ENCODE measurements around the gene CA5A. TPM values are rescaled to one million over a fixed set of nuclear protein-coding genes. Genes with fewer than 3 reads are reported as not detected.
A peak's percentile ranks its signal among the peaks of the same experiment; 100 is the strongest.

Gene CA5A
- total and polyA plus RNA-seq, 2 of the 13 experiments (the other 11 are each of a cell fraction or from before 2014, with no cell fraction given) = 66.8 to 106 TPM

DNA sequence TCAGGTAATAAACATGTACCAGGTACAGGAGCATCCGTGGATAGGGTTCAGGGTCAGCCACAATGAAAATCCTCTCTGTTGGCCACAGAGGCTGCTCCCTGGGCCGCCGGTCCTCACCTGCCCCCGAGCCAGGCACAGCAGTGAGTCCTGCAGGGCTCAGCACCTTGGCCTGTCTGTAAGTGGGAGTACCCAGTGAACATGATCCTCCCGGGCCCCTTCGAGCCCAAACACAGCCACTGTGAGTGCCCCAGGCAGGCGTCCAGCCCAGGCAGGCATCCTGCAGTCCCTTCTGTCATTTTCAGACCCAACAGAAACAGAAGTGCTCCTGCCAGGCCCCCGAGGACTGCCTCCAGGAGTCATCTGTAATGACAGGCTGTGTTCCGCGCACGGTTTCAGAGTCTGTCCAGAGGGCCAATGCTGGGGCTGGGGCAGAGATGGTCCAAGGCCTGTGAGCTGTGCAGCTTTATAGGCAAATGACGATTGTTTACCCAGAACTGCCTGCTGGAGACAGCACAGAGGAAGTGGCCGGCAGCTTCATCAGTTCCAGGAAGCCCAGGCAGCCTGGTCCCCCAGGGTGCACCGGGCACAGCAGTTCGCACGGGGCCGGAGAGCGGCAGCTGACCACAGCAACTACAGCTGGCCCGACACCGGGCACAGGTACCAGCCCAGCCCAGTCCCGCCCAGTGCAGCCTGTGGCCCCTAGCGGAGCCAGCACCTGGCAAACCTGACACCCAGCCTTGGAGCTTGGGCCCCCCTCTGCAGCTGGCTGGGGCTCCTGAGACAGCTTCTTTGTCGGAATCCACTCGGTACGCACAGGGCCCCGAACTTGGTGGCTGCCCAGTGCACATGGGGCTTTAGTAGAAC, 80.2 kb downstream of the CA5A start (continued):
- no peak for TF ChIP-seq HNF1A (IDR thresholded peaks at IDR 0.05; ENCODE audit: low read depth)
- TF ChIP-seq HNF1A (CRISPR knock-in tag; IDR thresholded peaks at IDR 0.05; ENCODE audit: borderline replicate concordance) = no peak
- no peak for TF ChIP-seq ARHGAP35 (CRISPR knock-in tag; IDR thresholded peaks at IDR 0.05; ENCODE audit: borderline replicate concordance)
- TF ChIP-seq MTF2 (CRISPR knock-in tag; IDR thresholded peaks at IDR 0.05; ENCODE audit: borderline replicate concordance) = no peak
- 0 out of 2 replicates have a peak, but pooled peaks have one; percentile 60 for TF ChIP-seq ZNF296 (CRISPR knock-in tag; conservative IDR thresholded peaks at IDR 0.05)
- TF ChIP-seq GTF3A (CRISPR knock-in tag; conservative IDR thresholded peaks at IDR 0.05) = no peak
- TF ChIP-seq, protein P1, sequence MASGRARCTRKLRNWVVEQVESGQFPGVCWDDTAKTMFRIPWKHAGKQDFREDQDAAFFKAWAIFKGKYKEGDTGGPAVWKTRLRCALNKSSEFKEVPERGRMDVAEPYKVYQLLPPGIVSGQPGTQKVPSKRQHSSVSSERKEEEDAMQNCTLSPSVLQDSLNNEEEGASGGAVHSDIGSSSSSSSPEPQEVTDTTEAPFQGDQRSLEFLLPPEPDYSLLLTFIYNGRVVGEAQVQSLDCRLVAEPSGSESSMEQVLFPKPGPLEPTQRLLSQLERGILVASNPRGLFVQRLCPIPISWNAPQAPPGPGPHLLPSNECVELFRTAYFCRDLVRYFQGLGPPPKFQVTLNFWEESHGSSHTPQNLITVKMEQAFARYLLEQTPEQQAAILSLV (CRISPR knock-in tag; IDR thresholded peaks at IDR 0.05; ENCODE audit: borderline replicate concordance) = 0 out of 2 replicates have a peak, but pooled peaks have one; percentile 12
- TF ChIP-seq NCOA2 (CRISPR knock-in tag; IDR thresholded peaks at IDR 0.05) = peak; percentile 81
- no peak for TF ChIP-seq PRMT3 (CRISPR knock-in tag; IDR thresholded peaks at IDR 0.05; ENCODE audit: borderline replicate concordance, low read depth)
- TF ChIP-seq SOX13 (IDR thresholded peaks at IDR 0.05) = no peak
- TF ChIP-seq SOX13 (CRISPR knock-in tag; conservative IDR thresholded peaks at IDR 0.05 in 1 of 2, IDR thresholded peaks at IDR 0.05 in 1 of 2) = peak in 1 of 2 experiments; percentile 75; a peak in 2 of 4 replicates
- TF ChIP-seq ZBTB34 (CRISPR knock-in tag; IDR thresholded peaks at IDR 0.05) = no peak
- TF ChIP-seq, protein P2, sequence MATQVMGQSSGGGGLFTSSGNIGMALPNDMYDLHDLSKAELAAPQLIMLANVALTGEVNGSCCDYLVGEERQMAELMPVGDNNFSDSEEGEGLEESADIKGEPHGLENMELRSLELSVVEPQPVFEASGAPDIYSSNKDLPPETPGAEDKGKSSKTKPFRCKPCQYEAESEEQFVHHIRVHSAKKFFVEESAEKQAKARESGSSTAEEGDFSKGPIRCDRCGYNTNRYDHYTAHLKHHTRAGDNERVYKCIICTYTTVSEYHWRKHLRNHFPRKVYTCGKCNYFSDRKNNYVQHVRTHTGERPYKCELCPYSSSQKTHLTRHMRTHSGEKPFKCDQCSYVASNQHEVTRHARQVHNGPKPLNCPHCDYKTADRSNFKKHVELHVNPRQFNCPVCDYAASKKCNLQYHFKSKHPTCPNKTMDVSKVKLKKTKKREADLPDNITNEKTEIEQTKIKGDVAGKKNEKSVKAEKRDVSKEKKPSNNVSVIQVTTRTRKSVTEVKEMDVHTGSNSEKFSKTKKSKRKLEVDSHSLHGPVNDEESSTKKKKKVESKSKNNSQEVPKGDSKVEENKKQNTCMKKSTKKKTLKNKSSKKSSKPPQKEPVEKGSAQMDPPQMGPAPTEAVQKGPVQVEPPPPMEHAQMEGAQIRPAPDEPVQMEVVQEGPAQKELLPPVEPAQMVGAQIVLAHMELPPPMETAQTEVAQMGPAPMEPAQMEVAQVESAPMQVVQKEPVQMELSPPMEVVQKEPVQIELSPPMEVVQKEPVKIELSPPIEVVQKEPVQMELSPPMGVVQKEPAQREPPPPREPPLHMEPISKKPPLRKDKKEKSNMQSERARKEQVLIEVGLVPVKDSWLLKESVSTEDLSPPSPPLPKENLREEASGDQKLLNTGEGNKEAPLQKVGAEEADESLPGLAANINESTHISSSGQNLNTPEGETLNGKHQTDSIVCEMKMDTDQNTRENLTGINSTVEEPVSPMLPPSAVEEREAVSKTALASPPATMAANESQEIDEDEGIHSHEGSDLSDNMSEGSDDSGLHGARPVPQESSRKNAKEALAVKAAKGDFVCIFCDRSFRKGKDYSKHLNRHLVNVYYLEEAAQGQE (IDR thresholded peaks at IDR 0.05; ENCODE audit: borderline replicate concordance in 1 of 2, low read depth in 1 of 2, low read length in 2 of 2) = peak in 1 of 2 experiments; percentile 35; a peak in 1 of 4 replicates
- TF ChIP-seq, protein P3, sequence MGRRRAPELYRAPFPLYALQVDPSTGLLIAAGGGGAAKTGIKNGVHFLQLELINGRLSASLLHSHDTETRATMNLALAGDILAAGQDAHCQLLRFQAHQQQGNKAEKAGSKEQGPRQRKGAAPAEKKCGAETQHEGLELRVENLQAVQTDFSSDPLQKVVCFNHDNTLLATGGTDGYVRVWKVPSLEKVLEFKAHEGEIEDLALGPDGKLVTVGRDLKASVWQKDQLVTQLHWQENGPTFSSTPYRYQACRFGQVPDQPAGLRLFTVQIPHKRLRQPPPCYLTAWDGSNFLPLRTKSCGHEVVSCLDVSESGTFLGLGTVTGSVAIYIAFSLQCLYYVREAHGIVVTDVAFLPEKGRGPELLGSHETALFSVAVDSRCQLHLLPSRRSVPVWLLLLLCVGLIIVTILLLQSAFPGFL (CRISPR knock-in tag; IDR thresholded peaks at IDR 0.05) = no peak
- no peak for TF ChIP-seq ZNF629 (CRISPR knock-in tag; conservative IDR thresholded peaks at IDR 0.05)
- TF ChIP-seq DNMT3B (CRISPR knock-in tag; conservative IDR thresholded peaks at IDR 0.05) = no peak
